Activated CD8-positive, alpha-beta T cell treated with anti-CD3 and anti-CD28 coated beads for 36 hours (primary cell): Measurements from ENCODE around the gene C11orf68. TPM values are rescaled to one million over a fixed set of nuclear protein-coding genes. Genes with fewer than 3 reads are reported as not detected.

ENCODE experiments used
- ATAC-seq: fragments of 200-7000 bp; cut with Tn5 transposase; one replicate; pipeline ENCODE4 v1.10.0; 2021; ENCODE audit warnings: mild to moderate bottlenecking, moderate library complexity
- CTCF ChIA-PET: fragments of 350-600 bp; sonication (Branson Sonifier 250); formaldehyde crosslinking; loops from one replicate; lab custom pipeline; 2021; ENCODE audit warnings: antibody characterized with exemption; lab: Charles Lee
- POLR2A ChIA-PET: fragments of 350-600 bp; sonication (Branson Sonifier 250); formaldehyde crosslinking; loops from one replicate; lab custom pipeline; 2021; ENCODE audit warnings: antibody characterized with exemption; lab: Charles Lee
- DNase-seq: peaks from one replicate; pipeline ENCODE4 v3.0.0-alpha.2; 2020
- H3K27ac Mint-ChIP-seq: one replicate; pipeline ENCODE4 v1.8.0; 2021; ENCODE audit warnings: mild to moderate bottlenecking, mixed read lengths
- H3K27me3 Mint-ChIP-seq: one replicate; pipeline ENCODE4 v1.8.0; 2021; ENCODE audit warnings: mixed read lengths
- H3K36me3 Mint-ChIP-seq: one replicate; pipeline ENCODE4 v1.8.0; 2021; ENCODE audit warnings: low read depth, mixed read lengths
- H3K4me1 Mint-ChIP-seq: one replicate; pipeline ENCODE4 v1.8.0; 2021; ENCODE audit warnings: low read depth, mixed read lengths
- H3K4me3 Mint-ChIP-seq: one replicate; pipeline ENCODE4 v1.8.0; 2021; ENCODE audit warnings: mild to moderate bottlenecking, moderate library complexity, mixed read lengths
- H3K9me3 Mint-ChIP-seq: one replicate; pipeline ENCODE4 v1.8.0; 2021; ENCODE audit warnings: mixed read lengths
- intact Hi-C: fragments of 100-400 bp; cut with micrococcal nuclease; formaldehyde crosslinking; loops from one replicate; pipeline ENCODE4 v1.10.0; 2022
- total RNA-seq, 2 experiments: library from RNA; stranded (reverse); gene quantifications; one replicate each; pipeline ENCODE4 v1.2.3, GENCODE V29; 2021
- TF ChIP-seq, protein P1 (sequence below): fragments of 200-600 bp; IDR thresholded peaks from one replicate; pipeline ENCODE4 v1.8.0; 2022; ENCODE audit warnings: antibody characterized with exemption, mild to moderate bottlenecking

The C11orf68 gene
- total RNA-seq, 2 experiments from 2014 or later = 26.2 to 26.3 TPM

DNA sequence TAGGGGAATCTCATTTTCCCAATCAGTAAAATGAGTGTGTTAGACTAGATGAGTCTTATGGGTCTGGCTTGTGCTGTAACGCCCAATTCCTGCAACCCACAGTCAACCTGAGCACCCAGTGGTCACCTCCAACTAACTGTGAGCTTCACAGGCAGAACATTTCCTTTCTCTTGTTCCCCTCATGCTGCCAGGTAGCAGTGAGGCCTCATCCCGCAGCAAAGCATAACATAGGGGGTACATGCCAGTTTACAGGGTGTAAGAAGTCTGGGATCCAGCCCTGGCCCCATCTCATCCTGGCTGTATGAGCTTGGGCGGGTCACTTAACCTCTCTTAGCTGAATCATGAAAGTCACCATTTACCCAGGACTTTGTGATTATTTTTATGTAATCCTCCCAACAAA, 50.0 kb downstream of the C11orf68 start:
- CTCF ChIA-PET = interaction anchor here (1.4 to 7.1 kb wide), 4 partner anchors 9 to 157 kb away, joined by 4 to 153 read pairs (median 34); partner anchors contain the start of genes CCDC85B, CFL1, FIBP and KAT5
- no peak overlapping the region for H3K4me3 Mint-ChIP-seq
- no peaks in the 10 kb centered on the region for H3K27me3 Mint-ChIP-seq
- no peak overlapping the region for H3K27ac Mint-ChIP-seq
- peaks cover 14% of the 10 kb centered on the region for H3K36me3 Mint-ChIP-seq
- DNase-seq (no peak), ATAC-seq (no peak)
- POLR2A ChIA-PET = interaction anchor here (10.6 to 29.8 kb wide), 2 partner anchors 12 to 21 kb away, joined by 182 to 560 read pairs; partner anchors contain the start of genes CCDC85B, CFL1, CTSW and FIBP
- H3K9me3 Mint-ChIP-seq = no peaks in the 10 kb centered on the region
- intact Hi-C loops = no loop called here
- peaks cover 29% of the 10 kb centered on the region for H3K4me1 Mint-ChIP-seq
- TF ChIP-seq, protein P1, sequence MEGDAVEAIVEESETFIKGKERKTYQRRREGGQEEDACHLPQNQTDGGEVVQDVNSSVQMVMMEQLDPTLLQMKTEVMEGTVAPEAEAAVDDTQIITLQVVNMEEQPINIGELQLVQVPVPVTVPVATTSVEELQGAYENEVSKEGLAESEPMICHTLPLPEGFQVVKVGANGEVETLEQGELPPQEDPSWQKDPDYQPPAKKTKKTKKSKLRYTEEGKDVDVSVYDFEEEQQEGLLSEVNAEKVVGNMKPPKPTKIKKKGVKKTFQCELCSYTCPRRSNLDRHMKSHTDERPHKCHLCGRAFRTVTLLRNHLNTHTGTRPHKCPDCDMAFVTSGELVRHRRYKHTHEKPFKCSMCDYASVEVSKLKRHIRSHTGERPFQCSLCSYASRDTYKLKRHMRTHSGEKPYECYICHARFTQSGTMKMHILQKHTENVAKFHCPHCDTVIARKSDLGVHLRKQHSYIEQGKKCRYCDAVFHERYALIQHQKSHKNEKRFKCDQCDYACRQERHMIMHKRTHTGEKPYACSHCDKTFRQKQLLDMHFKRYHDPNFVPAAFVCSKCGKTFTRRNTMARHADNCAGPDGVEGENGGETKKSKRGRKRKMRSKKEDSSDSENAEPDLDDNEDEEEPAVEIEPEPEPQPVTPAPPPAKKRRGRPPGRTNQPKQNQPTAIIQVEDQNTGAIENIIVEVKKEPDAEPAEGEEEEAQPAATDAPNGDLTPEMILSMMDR = no peak

DNA sequence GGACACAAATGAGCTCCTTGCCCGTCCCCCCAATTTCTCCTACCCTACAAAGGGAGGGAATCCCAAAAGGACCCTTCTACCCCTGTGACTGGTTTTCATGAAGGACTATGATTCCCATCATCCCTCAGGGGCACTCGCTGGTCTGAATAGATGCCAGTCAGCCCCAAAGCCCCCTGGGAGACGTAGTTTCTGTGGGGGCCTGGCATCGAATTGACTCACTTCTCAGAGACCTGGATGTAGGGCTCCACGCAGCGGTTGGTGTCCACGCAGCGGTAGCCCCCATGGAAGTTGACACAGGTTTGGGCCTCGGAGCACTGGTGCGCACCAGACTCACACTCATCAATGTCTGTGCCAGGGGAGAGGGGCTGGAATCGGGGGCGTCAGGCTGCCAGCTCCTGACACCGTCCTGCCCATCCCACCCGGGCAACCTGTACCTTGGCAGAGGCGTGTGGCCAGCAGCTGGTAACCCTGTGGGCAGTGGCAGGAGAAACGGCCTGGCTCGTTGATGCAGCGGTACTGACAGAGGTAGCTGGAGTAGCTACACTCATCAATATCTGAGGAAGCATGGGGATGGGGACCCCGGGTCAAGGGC, 50.7 kb downstream of the C11orf68 start:
- DNase-seq (peak; percentile 51), ATAC-seq (peak; percentile 59)
- Mint-ChIP-seq H3K9me3 (no peaks in the 10 kb centered on the region), H3K4me3 (no peak overlapping the region), H3K4me1 (peaks cover 25% of the 10 kb centered on the region), H3K36me3 (peaks cover 20% of the 10 kb centered on the region), H3K27ac (no peak overlapping the region), H3K27me3 (no peaks in the 10 kb centered on the region)
- TF ChIP-seq, protein P1 = no peak
- ChIA-PET POLR2A (interaction anchor here (10.6 to 29.8 kb wide), 2 partner anchors 11 to 21 kb away, joined by 182 to 560 read pairs; partner anchors contain the start of genes CCDC85B, CFL1, CTSW and FIBP), CTCF (interaction anchor here (1.4 to 7.1 kb wide), 4 partner anchors 8 to 157 kb away, joined by 4 to 153 read pairs (median 34); partner anchors contain the start of genes CCDC85B, CFL1, FIBP and KAT5)
- intact Hi-C loops = no loop called here

DNA sequence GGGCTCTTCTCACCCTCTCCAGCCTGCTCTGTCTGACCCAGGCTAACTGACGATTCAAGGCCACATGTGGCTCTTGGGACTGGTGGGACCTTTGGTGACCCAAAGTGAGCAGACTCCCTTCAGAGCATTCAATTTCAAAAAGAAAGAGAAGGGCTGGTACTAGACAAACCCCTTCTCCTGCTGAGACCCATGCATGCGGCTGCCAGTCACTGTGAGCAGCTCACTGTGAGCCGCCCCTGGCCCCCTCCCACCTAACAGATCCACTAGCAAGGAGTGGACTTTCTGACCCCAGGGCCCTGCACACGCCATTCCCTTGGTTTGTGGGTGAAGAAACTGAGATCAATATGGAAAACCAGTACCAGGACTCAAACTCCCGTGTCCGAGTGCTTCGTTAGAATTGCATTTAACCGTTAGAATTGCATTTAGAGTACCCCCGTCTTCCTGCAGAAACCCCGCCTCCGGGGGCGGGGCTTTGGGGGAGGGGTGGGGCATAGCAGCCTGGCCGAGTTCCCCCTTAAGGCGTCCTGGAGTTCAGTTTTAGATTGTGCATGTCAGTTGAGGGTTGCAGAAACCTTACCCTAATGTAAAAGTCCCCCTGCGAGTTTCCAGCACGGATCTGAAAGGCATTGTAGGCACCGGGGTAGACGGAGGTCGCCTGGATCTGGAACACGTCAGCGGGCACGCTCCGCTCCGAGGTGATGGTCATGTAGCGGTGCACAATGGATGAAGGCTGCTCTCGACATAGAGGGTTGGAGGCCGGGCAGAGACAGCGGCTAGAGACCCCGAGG, 51.4 kb downstream of the C11orf68 start:
- intact Hi-C loops = no loop called here

More for the DNA sequence above, 51.4 kb downstream of the C11orf68 start:
- ChIA-PET CTCF (interaction anchor here (0.5 to 12.3 kb wide), 3 partner anchors 20 to 159 kb away, joined by 3 to 283 read pairs (median 153); partner anchors contain the start of genes CCDC85B and FIBP), POLR2A (interaction anchor here (10.6 to 29.8 kb wide), 2 partner anchors 10 to 22 kb away, joined by 182 to 560 read pairs; partner anchors contain the start of genes CCDC85B, CFL1, CTSW and FIBP)
- no peaks in the 10 kb centered on the region for H3K27me3 Mint-ChIP-seq
- H3K4me3 Mint-ChIP-seq = no peak overlapping the region
- H3K9me3 Mint-ChIP-seq = no peaks in the 10 kb centered on the region
- TF ChIP-seq, protein P1 = no peak
- H3K27ac Mint-ChIP-seq = no peak overlapping the region
- H3K4me1 Mint-ChIP-seq = peaks cover 26% of the 10 kb centered on the region
- ATAC-seq (no peak), DNase-seq (peak; percentile 58)
- H3K36me3 Mint-ChIP-seq = peaks cover 26% of the 10 kb centered on the region

Other genes with a start within 250 kb of the C11orf68 start
- 10 to 100 TPM; 67.7 to 71.8 TPM for gene KAT5, start 206.8 kb downstream of the C11orf68 start, total RNA-seq
- gene RNASEH2C, start 198.3 kb downstream of the C11orf68 start, total RNA-seq = 100 to 1,000 TPM; 101 to 109 TPM
- 10 to 100 TPM; 30.9 to 31.1 TPM for gene AP5B1, start 138.1 kb downstream of the C11orf68 start, total RNA-seq
- 1 to 10 TPM in 1 of 2 experiments, under 1 TPM in 1; 0.90 to 1.2 TPM for gene OVOL1, start 132.0 kb downstream of the C11orf68 start, total RNA-seq
- gene SNX32, start 85.1 kb downstream of the C11orf68 start, total RNA-seq = 1 to 10 TPM; 1.6 to 2.1 TPM
- 1,000 to 10,000 TPM; 1,059 to 1,062 TPM for gene CFL1, start 60.9 kb downstream of the C11orf68 start, total RNA-seq
- gene MUS81, start 58.6 kb downstream of the C11orf68 start, total RNA-seq = 10 to 100 TPM; 54.7 to 60.2 TPM
- 10 to 100 TPM; 17.1 to 18.0 TPM for gene EFEMP2, start 46.3 kb downstream of the C11orf68 start, total RNA-seq
- gene CTSW, start 39.2 kb downstream of the C11orf68 start, total RNA-seq = 100 to 1,000 TPM; 124 to 126 TPM
- gene FIBP, start 30.6 kb downstream of the C11orf68 start, total RNA-seq = 10 to 100 TPM; 78.8 to 79.9 TPM
- 10 to 100 TPM; 68.8 to 72.4 TPM for gene CCDC85B, start 28.4 kb downstream of the C11orf68 start, total RNA-seq
- gene FOSL1, start 18.7 kb downstream of the C11orf68 start, total RNA-seq = 10 to 100 TPM in 1 of 2 experiments, 1 to 10 TPM in 1; 9.9 to 10.2 TPM
- gene DRAP1, start 364 bp upstream of the C11orf68 start, total RNA-seq = 100 to 1,000 TPM; 135 TPM
- not detected for gene TSGA10IP, start 26.4 kb upstream of the C11orf68 start, total RNA-seq
- gene SART1, start 42.7 kb upstream of the C11orf68 start, total RNA-seq = 10 to 100 TPM; 58.3 to 63.9 TPM
- gene EIF1AD, start 83.1 kb upstream of the C11orf68 start, total RNA-seq = 10 to 100 TPM; 44.4 to 45.6 TPM
- gene BANF1, start 83.4 kb upstream of the C11orf68 start, total RNA-seq = 100 to 1,000 TPM; 267 to 311 TPM
- gene CST6, start 92.9 kb upstream of the C11orf68 start, total RNA-seq = under 1 TPM in 1 of 2 experiments, not detected in 1; 0.50 TPM
- not detected for gene CATSPER1, start 107.4 kb upstream of the C11orf68 start, total RNA-seq
- gene GAL3ST3, start 130.1 kb upstream of the C11orf68 start, total RNA-seq = 1 to 10 TPM in 1 of 2 experiments, under 1 TPM in 1; 0.51 to 1.0 TPM
- 100 to 1,000 TPM; 255 to 278 TPM for gene SF3B2, start 133.3 kb upstream of the C11orf68 start, total RNA-seq
- 10 to 100 TPM; 76.3 to 78.3 TPM for gene PACS1, start 151.2 kb upstream of the C11orf68 start, total RNA-seq